ENCODE results near the gene CHCHD6. TPM values are rescaled to one million over a fixed set of nuclear protein-coding genes. Genes with fewer than 3 reads are reported as not detected.

Gene CHCHD6
- total and polyA plus RNA-seq, 12 donors, result 5.2 to 27.0 (median 10.2) TPM

DNA sequence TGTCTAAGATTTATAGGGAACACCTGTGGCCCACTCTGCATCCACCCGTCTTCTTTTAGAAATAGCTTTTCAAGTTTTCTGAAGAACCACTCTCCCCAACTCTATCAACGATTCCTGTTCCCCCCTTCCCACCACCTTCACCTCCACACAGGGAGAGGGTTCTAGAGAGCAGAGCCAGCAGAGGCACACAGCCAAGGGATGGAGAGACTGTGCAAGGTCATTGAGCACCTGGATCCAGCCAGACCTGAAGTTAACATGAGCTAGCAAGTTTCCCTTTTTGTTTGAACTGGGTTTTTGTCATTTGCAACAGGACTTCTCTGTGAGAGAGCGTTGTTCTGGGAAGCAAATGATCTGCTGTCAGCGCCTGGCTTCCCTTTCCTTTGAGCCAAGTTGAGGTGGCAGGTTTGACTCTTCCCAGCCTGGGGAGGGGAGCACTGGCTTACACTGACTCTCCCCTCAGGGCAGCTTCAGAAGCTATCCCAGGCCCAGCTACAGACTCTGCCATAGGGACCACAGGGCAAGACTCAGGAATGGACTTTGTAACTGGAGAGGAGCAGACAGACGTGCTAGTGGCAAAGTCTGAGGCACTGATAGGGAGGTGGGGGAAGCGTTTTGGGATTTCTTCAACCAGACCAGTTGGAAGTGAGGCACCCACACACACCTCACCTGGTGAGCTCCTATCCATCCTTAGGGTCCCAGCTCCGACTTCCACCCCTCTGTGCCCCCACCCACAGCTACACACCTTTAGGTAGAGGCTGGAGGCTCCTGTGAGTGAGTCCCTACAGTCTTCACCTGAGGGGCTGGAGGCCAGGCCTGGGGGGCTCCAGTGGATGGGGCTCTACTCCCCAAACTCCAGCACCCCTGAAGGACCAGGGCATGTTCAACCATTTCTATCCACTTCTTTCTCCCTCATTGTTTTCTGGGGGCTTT lies 259.5 kb downstream of the CHCHD6 start:
- no peak overlapping the region for H3K27ac ChIP-seq
- H3K36me3 ChIP-seq, result no peaks in the 10 kb centered on the region
- 95 to 96% methylated on average over 7 of the region's 7 CpGs for WGBS, 2 donors
- intact Hi-C loops (cut with DNase I), result no loop called here
- TF ChIP-seq, protein P1, sequence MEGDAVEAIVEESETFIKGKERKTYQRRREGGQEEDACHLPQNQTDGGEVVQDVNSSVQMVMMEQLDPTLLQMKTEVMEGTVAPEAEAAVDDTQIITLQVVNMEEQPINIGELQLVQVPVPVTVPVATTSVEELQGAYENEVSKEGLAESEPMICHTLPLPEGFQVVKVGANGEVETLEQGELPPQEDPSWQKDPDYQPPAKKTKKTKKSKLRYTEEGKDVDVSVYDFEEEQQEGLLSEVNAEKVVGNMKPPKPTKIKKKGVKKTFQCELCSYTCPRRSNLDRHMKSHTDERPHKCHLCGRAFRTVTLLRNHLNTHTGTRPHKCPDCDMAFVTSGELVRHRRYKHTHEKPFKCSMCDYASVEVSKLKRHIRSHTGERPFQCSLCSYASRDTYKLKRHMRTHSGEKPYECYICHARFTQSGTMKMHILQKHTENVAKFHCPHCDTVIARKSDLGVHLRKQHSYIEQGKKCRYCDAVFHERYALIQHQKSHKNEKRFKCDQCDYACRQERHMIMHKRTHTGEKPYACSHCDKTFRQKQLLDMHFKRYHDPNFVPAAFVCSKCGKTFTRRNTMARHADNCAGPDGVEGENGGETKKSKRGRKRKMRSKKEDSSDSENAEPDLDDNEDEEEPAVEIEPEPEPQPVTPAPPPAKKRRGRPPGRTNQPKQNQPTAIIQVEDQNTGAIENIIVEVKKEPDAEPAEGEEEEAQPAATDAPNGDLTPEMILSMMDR (IDR thresholded peaks at IDR 0.05), result no peak
- no peak for ATAC-seq
- no peak overlapping the region for H3K4me3 ChIP-seq
- peaks cover 11 to 26% (median 24%) of the 10 kb centered on the region in 9 donors for H3K4me1 ChIP-seq
- no peaks in the 10 kb centered on the region for H3K27me3 ChIP-seq
- no peak for DNase-seq
- H3K9me3 ChIP-seq, result no peaks in the 10 kb centered on the region

DNA sequence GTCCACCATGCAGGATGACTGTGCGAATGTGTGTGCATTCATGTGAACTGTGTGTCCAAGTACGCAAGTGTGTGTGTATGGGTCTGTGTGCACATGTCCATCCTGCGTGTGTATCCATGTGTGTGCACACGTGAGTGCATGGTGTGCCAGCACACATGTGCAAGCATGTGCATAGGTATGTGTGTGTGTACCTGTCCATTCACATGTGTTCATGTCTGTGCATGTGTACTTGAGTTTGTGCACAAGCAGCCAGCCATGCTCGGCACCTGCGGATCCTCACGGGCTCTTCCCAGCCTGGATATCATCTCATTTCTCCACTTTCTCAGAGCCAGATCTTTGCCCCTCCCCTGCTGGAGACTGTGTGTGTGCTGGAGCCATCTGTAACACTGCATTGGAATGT lies 260.2 kb downstream of the CHCHD6 start:
- no peak for ATAC-seq
- TF ChIP-seq, protein P1 (IDR thresholded peaks at IDR 0.05), result no peak
- Histone ChIP-seq H3K36me3 (no peaks in the 10 kb centered on the region), H3K9me3 (no peaks in the 10 kb centered on the region), H3K4me3 (no peak overlapping the region), H3K4me1 (peaks cover 11 to 26% (median 24%) of the 10 kb centered on the region in 9 donors), H3K27me3 (peaks cover 0 to 3% (median 0%) of the 10 kb centered on the region in 7 donors), H3K27ac (no peak overlapping the region)
- DNase-seq, result no peak
- 85 to 91% methylated on average over 7 of the region's 7 CpGs for WGBS, 2 donors
- intact Hi-C loops (cut with DNase I), result no loop called here

DNA sequence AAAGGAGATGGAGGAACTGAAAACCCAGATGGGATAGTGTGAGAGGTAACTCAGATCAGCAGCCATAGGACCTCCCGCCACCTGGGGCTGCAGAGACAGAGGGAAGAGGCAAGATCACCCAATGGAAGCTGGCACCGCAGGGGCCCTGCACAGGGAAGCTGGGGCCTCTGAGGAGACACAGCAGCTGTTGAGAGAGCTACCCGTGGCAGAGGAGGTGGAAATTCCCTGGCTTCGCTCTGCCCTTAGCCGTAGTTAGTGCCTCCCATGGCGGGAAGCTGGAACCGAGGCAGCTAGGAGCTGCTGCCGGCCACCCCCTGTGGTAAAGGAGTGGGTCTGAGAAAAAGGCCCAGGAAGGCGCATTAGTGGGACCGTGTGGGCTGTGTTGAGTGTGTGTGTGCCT lies 260.9 kb downstream of the CHCHD6 start:
- H3K36me3 ChIP-seq, result no peaks in the 10 kb centered on the region
- peaks cover 0 to 3% (median 0%) of the 10 kb centered on the region in 7 donors for H3K27me3 ChIP-seq
- no peak for ATAC-seq
- no peak for DNase-seq
- H3K4me3 ChIP-seq, result no peak overlapping the region
- intact Hi-C loops (cut with DNase I), result no loop called here
- peaks cover 11 to 32% (median 24%) of the 10 kb centered on the region in 9 donors for H3K4me1 ChIP-seq
- H3K9me3 ChIP-seq, result no peaks in the 10 kb centered on the region
- no peak overlapping the region for H3K27ac ChIP-seq
- WGBS, 2 donors, result 88 to 90% methylated on average over 10 of the region's 10 CpGs
- TF ChIP-seq, protein P1 (IDR thresholded peaks at IDR 0.05), result no peak

DNA sequence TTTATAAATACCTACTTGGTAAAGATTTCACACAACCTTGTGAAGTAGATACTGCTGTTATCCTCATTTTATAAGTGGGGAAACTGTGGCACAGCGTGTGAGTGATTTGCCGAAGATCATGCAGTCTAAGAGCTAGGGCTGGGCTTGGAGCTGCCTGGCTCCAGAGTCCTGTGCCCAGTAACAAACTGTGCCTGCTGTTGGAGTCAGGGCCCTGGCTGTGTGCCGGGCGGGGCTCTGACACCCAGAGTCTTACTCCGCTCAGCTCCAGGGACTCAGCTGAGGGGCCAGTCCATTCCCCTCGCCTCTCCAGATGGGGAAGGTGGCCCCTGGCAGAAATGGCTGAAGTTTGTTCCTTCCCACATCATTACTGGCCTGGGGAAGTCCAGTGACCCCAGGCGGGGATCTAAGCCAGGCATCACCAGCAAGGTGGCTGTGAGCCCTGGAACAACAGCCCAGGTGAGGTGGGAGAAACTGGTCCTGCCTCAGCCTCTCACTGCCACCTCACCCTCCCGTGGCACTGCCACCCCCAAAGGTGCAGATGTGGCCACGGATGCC lies 261.6 kb downstream of the CHCHD6 start:
- no peak for DNase-seq
- intact Hi-C loops (cut with DNase I), result no loop called here
- Histone ChIP-seq H3K4me3 (no peak overlapping the region), H3K27me3 (peaks cover 0 to 4% (median 0%) of the 10 kb centered on the region in 7 donors), H3K4me1 (peaks cover 11 to 27% (median 21%) of the 10 kb centered on the region in 9 donors), H3K36me3 (no peaks in the 10 kb centered on the region), H3K9me3 (no peaks in the 10 kb centered on the region), H3K27ac (no peak overlapping the region)
- ATAC-seq, result no peak
- WGBS, 2 donors, result 92 to 95% methylated on average over 9 of the region's 9 CpGs
- TF ChIP-seq, protein P1 (IDR thresholded peaks at IDR 0.05), result no peak

All from heart right ventricle (tissue), 16 donors.